Activated naive CD4-positive, alpha-beta T cell treated with anti-CD3 and anti-CD28 coated beads for 36 hours (primary cell): ENCODE measurements around the gene FTO. TPM values are rescaled to one million over a fixed set of nuclear protein-coding genes. Genes with fewer than 3 reads are reported as not detected.
A peak's percentile ranks its signal among the peaks of the same experiment; 100 is the strongest.

ENCODE experiments used
- CTCF ChIA-PET: fragments of 350-600 bp; sonication (Branson Sonifier 250); formaldehyde crosslinking; loops from one replicate; lab custom pipeline; 2021; ENCODE audit warnings: antibody characterized with exemption; lab: Charles Lee
- DNase-seq: peaks from one replicate; pipeline ENCODE4 v3.0.0-alpha.2; 2020
- H3K27ac Mint-ChIP-seq: one replicate; pipeline ENCODE4 v1.8.0; 2021; ENCODE audit warnings: mild to moderate bottlenecking, mixed read lengths
- H3K27me3 Mint-ChIP-seq: one replicate; pipeline ENCODE4 v1.8.0; 2021; ENCODE audit warnings: low read depth, mixed read lengths
- H3K36me3 Mint-ChIP-seq: one replicate; pipeline ENCODE4 v1.8.0; 2021; ENCODE audit warnings: low read depth, mixed read lengths
- H3K4me1 Mint-ChIP-seq: one replicate; pipeline ENCODE4 v1.8.0; 2021; ENCODE audit warnings: low read depth, mixed read lengths
- H3K4me3 Mint-ChIP-seq: one replicate; pipeline ENCODE4 v1.8.0; 2021; ENCODE audit warnings: mild to moderate bottlenecking, moderate library complexity, mixed read lengths
- H3K9me3 Mint-ChIP-seq: one replicate; pipeline ENCODE4 v1.8.0; 2021; ENCODE audit warnings: mixed read lengths
- intact Hi-C: fragments of 100-400 bp; cut with micrococcal nuclease; formaldehyde crosslinking; loops from one replicate; pipeline ENCODE4 v1.15.1; 2023
- total RNA-seq, 2 experiments: library from RNA; stranded (reverse); gene quantifications; one replicate each; pipeline ENCODE4 v1.2.3, GENCODE V29; 2021

FTO gene
- total RNA-seq, 2 experiments from 2014 or later = 60.2 to 63.9 TPM

- DNase-seq = no peak
- Mint-ChIP-seq H3K27me3 (no peaks in the 10 kb centered on the region), H3K4me3 (no peak overlapping the region), H3K9me3 (no peaks in the 10 kb centered on the region), H3K36me3 (peaks cover 5% of the 10 kb centered on the region), H3K27ac (no peak overlapping the region), H3K4me1 (peaks cover 14% of the 10 kb centered on the region)
- CTCF ChIA-PET = no interaction called here
- intact Hi-C loops = no loop called here
These were observed 197.5 kb downstream of the FTO start for GRCh38 chr16:53901408-53901807.

DNA sequence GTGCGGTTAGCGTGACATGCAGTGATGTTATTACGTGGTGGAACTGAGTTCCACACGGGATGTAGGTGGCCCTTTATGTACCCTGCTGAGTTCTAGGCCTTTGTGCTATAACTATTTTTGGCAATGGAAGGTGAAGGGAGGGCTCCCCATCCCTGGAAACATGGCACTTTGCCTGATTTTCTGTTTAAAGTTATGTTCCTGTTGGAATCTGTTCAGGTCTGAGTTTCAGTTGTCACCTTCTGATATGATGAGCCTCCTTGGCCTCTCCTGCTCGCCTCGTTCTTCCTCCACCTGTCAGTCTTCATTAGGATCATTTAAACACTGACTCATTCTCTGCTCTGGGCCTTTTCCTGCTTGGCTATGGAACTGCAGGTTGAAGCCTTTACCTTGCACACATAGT, 200.6 kb downstream of the FTO start:
- Mint-ChIP-seq H3K9me3 (no peaks in the 10 kb centered on the region), H3K27ac (no peak overlapping the region), H3K4me3 (no peak overlapping the region), H3K4me1 (peaks cover 13% of the 10 kb centered on the region), H3K27me3 (no peaks in the 10 kb centered on the region), H3K36me3 (peaks cover 5% of the 10 kb centered on the region)
- no peak for DNase-seq
- intact Hi-C loops = no loop called here
- CTCF ChIA-PET = interaction anchor here (1.6 kb wide), 1 partner anchor 14 kb away, joined by 3 read pairs; no protein-coding TSS in a partner anchor

- intact Hi-C loops = no loop called here
- Mint-ChIP-seq H3K36me3 (peaks cover 5% of the 10 kb centered on the region), H3K4me1 (peaks cover 11% of the 10 kb centered on the region), H3K27me3 (no peaks in the 10 kb centered on the region), H3K27ac (no peak overlapping the region), H3K4me3 (no peak overlapping the region), H3K9me3 (no peaks in the 10 kb centered on the region)
- no peak for DNase-seq
- CTCF ChIA-PET = interaction anchor here (1.6 kb wide), 1 partner anchor 13 kb away, joined by 3 read pairs; no protein-coding TSS in a partner anchor
These were observed 201.1 kb downstream of the FTO start for GRCh38 chr16:53905028-53905427.

GRCh38 chr16:53908731-53909130, 204.8 kb downstream of the FTO start:
- intact Hi-C loops = no loop called here
- CTCF ChIA-PET = no interaction called here
- H3K36me3 Mint-ChIP-seq = no peaks in the 10 kb centered on the region
- no peaks in the 10 kb centered on the region for H3K9me3 Mint-ChIP-seq
- no peak for DNase-seq
- H3K4me3 Mint-ChIP-seq = no peak overlapping the region
- H3K27me3 Mint-ChIP-seq = no peaks in the 10 kb centered on the region
- H3K27ac Mint-ChIP-seq = no peak overlapping the region
- H3K4me1 Mint-ChIP-seq = peaks cover 11% of the 10 kb centered on the region

DNA sequence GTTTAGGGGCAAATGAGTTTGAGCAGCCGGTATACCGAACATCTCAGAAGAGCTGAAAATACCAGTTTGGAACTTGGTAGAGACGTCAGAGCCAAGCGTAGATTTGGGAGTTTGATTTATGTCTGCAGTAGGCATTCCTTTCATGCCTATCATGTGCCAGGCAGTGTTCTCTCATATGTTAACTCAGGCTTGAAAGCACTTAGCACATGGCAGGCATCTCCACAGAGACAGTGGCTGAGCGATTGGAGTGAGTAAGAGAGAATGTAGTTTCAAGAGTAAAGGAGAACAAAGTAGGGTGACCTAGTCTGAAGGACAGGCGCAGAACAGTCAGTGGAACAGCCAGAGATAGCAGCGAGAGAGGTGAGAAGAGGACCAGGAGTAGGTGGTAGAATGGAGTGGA, 207.0 kb downstream of the FTO start:
- Mint-ChIP-seq H3K36me3 (no peaks in the 10 kb centered on the region), H3K4me1 (peaks cover 8% of the 10 kb centered on the region), H3K27ac (no peak overlapping the region), H3K27me3 (no peaks in the 10 kb centered on the region), H3K9me3 (no peaks in the 10 kb centered on the region), H3K4me3 (no peak overlapping the region)
- CTCF ChIA-PET = no interaction called here
- DNase-seq = no peak
- intact Hi-C loops = loop anchor here (5.0 kb wide), 1 partner anchor 89 kb away; no protein-coding TSS in a partner anchor

GRCh38 chr16:53911513-53911912, 207.6 kb downstream of the FTO start:
- CTCF ChIA-PET = no interaction called here
- H3K36me3 Mint-ChIP-seq = no peaks in the 10 kb centered on the region
- no peaks in the 10 kb centered on the region for H3K9me3 Mint-ChIP-seq
- peaks cover 8% of the 10 kb centered on the region for H3K4me1 Mint-ChIP-seq
- peak; percentile 5 for DNase-seq
- intact Hi-C loops = loop anchor here (5.0 kb wide), 1 partner anchor 89 kb away; no protein-coding TSS in a partner anchor
- no peaks in the 10 kb centered on the region for H3K27me3 Mint-ChIP-seq
- no peak overlapping the region for H3K4me3 Mint-ChIP-seq
- peak overlapping the region; percentile 13 for H3K27ac Mint-ChIP-seq

DNA sequence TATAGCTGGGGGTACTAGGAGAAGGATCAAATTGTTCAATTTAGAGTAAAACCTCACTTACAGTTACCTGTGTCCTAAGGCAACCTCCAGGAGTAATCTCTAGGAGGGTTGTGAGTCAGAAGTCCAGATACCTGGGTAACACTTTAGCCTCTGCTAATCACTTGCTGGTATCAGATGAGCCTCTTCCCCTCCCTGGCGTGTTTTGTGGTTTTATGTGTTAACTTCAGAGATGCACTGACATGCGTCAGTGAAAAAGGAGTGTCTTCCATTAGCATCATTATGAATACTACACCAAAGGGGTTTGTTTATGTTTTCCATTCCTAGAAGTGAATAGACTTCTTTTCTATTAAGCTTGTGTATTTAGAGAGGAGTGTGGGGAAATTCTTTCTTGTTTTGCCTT, 208.2 kb downstream of the FTO start:
- Mint-ChIP-seq H3K27me3 (no peaks in the 10 kb centered on the region), H3K27ac (peak overlapping the region; percentile 79), H3K4me3 (no peak overlapping the region), H3K4me1 (peaks cover 8% of the 10 kb centered on the region), H3K36me3 (no peaks in the 10 kb centered on the region), H3K9me3 (no peaks in the 10 kb centered on the region)
- CTCF ChIA-PET = interaction anchor here (0.6 kb wide), 1 partner anchor 402 kb away, joined by 3 read pairs; no protein-coding TSS in a partner anchor
- peak; percentile 67 for DNase-seq
- intact Hi-C loops = loop anchor here (1.0 to 5.0 kb wide), 6 partner anchors 10 to 377 kb away; no protein-coding TSS in a partner anchor

DNA sequence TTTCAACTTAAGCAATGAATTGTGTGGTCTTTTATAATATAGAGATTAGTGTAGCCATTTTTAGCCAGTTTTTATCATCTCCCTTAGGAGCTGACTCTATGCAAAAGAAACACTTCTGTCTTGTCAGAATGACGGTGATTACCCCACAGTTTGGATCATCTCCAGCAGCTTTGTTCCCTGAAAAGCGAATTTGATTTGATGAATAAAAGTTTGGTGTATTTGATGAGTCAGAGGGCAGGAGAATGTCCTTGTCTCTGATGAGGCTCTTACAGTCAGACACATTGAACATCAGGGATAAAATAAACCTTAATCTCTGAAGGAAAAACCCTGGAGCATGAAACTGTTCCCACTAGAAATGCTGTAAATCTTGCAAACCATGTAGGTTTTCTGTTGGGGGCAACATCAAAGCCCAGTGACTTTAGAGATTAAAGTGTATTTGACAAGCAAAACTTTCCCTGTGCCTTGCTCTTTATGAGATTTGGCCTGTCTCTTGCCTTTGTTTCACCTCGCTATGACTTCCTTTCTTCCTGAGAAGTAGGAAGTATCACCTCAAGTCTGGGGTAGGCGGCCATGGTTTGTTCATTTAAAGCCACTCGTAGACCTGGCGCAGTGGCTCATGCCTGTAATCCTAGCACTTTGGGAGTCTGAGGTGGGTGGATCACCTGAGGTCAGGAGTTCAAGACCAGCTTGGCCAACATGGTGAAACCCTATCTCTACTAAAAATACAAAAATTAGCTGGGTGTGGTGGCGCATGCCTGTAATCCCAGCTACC, 209.3 kb downstream of the FTO start:
- H3K4me3 Mint-ChIP-seq = peak overlapping the region; percentile 23
- peak; percentile 42 for DNase-seq
- intact Hi-C loops = loop anchor here (2.0 to 5.0 kb wide), 4 partner anchors 34 to 378 kb away; no protein-coding TSS in a partner anchor
- CTCF ChIA-PET = interaction anchor here (1.2 kb wide), 2 partner anchors 111 to 363 kb away, joined by 3 to 8 read pairs; no protein-coding TSS in a partner anchor
- no peaks in the 10 kb centered on the region for H3K36me3 Mint-ChIP-seq
- H3K27me3 Mint-ChIP-seq = no peaks in the 10 kb centered on the region
- no peaks in the 10 kb centered on the region for H3K9me3 Mint-ChIP-seq
- H3K4me1 Mint-ChIP-seq = peaks cover 8% of the 10 kb centered on the region
- H3K27ac Mint-ChIP-seq = peak overlapping the region; percentile 79

DNA sequence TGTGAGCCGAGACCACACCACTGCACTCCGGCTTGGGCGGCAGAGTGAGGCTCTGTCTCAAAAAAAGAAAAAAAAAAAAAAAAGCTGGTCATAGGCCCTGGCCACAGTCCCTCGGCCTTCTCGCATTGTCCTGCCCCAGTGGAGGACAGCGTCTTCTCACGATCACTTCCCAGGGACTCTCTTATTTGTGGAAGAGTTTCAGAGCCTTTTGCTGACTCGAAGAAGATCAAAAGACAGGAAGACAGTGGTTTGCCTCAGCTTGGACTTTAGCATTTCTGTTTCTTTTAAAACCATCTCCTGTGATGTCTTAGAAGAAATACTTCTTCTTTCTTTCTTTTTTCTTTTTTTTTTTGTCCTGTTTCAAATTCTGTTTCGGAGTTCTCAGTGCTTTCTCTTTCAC, 210.0 kb downstream of the FTO start:
- intact Hi-C loops = loop anchor here (2.0 to 5.0 kb wide), 4 partner anchors 33 to 379 kb away; no protein-coding TSS in a partner anchor
- peaks cover 8% of the 10 kb centered on the region for H3K4me1 Mint-ChIP-seq
- peak; percentile 6 for DNase-seq
- CTCF ChIA-PET = interaction anchor here (1.2 kb wide), 2 partner anchors 111 to 364 kb away, joined by 3 to 8 read pairs; no protein-coding TSS in a partner anchor
- H3K9me3 Mint-ChIP-seq = no peaks in the 10 kb centered on the region
- peak overlapping the region; percentile 79 for H3K27ac Mint-ChIP-seq
- no peak overlapping the region for H3K4me3 Mint-ChIP-seq
- no peaks in the 10 kb centered on the region for H3K27me3 Mint-ChIP-seq
- H3K36me3 Mint-ChIP-seq = no peaks in the 10 kb centered on the region

- CTCF ChIA-PET = interaction anchor here (1.2 kb wide), 1 partner anchor 112 kb away, joined by 8 read pairs; no protein-coding TSS in a partner anchor
- intact Hi-C loops = loop anchor here (5.0 kb wide), 1 partner anchor 92 kb away; no protein-coding TSS in a partner anchor
- H3K27ac Mint-ChIP-seq = no peak overlapping the region
- no peak overlapping the region for H3K4me3 Mint-ChIP-seq
- no peaks in the 10 kb centered on the region for H3K36me3 Mint-ChIP-seq
- H3K27me3 Mint-ChIP-seq = no peaks in the 10 kb centered on the region
- no peaks in the 10 kb centered on the region for H3K9me3 Mint-ChIP-seq
- no peak for DNase-seq
- H3K4me1 Mint-ChIP-seq = peaks cover 8% of the 10 kb centered on the region
These were observed 210.8 kb downstream of the FTO start for GRCh38 chr16:53914736-53915135.

- CTCF ChIA-PET = no interaction called here
- Mint-ChIP-seq H3K4me3 (no peak overlapping the region), H3K27ac (no peak overlapping the region), H3K4me1 (peaks cover 8% of the 10 kb centered on the region), H3K27me3 (no peaks in the 10 kb centered on the region), H3K9me3 (no peaks in the 10 kb centered on the region), H3K36me3 (no peaks in the 10 kb centered on the region)
- DNase-seq = no peak
- intact Hi-C loops = no loop called here
These were observed 211.7 kb downstream of the FTO start for GRCh38 chr16:53915452-53916160.

- CTCF ChIA-PET = no interaction called here
- no peaks in the 10 kb centered on the region for H3K27me3 Mint-ChIP-seq
- DNase-seq = no peak
- H3K36me3 Mint-ChIP-seq = peaks cover 1% of the 10 kb centered on the region
- intact Hi-C loops = no loop called here
- H3K27ac Mint-ChIP-seq = no peak overlapping the region
- H3K9me3 Mint-ChIP-seq = no peaks in the 10 kb centered on the region
- no peak overlapping the region for H3K4me3 Mint-ChIP-seq
- peaks cover 11% of the 10 kb centered on the region for H3K4me1 Mint-ChIP-seq
These were observed 217.0 kb downstream of the FTO start for GRCh38 chr16:53920988-53921387.
